A549 treated with RU486 at 1 μM for 4 hours (cell line): Measurements from ENCODE around the gene BMP8B. TPM values are rescaled to one million over a fixed set of nuclear protein-coding genes. Genes with fewer than 3 reads are reported as not detected.

Experiments
- total RNA-seq: library from RNA; stranded (reverse); fragments of 200-300 nt; extraction: Qiagen RNA extraction; gene quantifications from 5 replicates; pipeline ENCODE4 v1.2.3, GENCODE V29; 2022; ENCODE audit warnings: low read depth

Gene BMP8B, protein sequence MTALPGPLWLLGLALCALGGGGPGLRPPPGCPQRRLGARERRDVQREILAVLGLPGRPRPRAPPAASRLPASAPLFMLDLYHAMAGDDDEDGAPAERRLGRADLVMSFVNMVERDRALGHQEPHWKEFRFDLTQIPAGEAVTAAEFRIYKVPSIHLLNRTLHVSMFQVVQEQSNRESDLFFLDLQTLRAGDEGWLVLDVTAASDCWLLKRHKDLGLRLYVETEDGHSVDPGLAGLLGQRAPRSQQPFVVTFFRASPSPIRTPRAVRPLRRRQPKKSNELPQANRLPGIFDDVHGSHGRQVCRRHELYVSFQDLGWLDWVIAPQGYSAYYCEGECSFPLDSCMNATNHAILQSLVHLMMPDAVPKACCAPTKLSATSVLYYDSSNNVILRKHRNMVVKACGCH
- 3.1 to 4.8 TPM (median 4.3 TPM) in 5 replicates for total RNA-seq

DNA sequence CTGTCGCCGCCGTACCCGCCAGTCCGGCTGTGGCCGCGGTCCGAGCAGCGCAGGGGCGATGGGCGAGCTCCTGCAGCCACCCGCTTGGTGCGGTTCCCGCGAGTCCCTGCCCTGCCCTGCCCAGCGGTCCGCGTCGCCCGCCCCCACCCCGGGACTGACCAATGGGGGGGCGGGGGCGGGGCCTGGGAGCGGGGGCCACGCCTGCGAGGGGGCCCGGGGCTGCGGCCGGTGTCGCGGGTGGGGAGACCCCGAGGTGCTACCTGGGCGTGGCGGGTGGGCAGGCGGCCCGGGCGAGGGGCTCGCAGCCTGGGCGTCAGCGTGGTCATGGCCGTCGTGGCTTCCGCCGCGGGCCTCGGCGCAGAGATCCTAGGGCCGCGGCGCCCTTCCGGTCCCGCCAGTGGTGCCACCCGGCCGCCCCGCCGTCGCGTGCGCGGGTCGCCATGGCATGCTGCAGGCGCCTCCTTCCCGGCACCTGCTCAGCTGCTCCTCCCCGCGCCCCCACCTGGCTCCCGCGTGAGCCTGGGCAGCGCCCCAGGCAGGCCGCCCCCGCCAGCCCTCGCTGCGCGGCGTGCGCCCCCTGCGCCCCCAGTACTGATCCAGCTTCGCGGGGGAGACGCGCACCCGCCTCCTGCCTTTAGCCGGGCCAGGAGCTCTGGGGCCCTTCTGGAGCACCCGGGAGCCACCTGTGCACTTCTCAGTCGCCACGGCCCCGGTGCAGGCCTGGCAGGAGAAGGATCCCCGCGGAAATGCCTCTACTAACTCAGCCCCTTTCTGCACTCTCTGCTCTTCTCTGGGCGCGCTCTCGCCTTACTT is at the start of gene BMP8B:
Gene BMP8B, minus strand, starts transcription at position 108 of the 813 bp plus-strand sequence. CDS start 380 bp downstream, outside the sequence.

GRCh38 chr1:39771022-39771532 is 17.6 kb downstream of the BMP8B start, which contains the start of gene OXCT2:
Gene OXCT2 (minus strand): TSS chr1:39771348. CDS start chr1:39771255, 93 bp downstream.

GRCh38 chr1:39738622-39739366 is 49.9 kb downstream of the BMP8B start, which contains the start of gene PPIE:
Gene PPIE (plus strand): TSS chr1:39738882. CDS start chr1:39738901, 19 bp downstream.

Other genes with a start within 250 kb of the BMP8B start
- gene PABPC4, start 212.1 kb downstream of the BMP8B start, total RNA-seq = 124 to 164 TPM (median 132 TPM) in 5 replicates
- gene HEYL, start 149.2 kb downstream of the BMP8B start, total RNA-seq = 2.8 to 3.6 TPM (median 3.4 TPM) in 5 replicates
- gene NT5C1A, start 116.8 kb downstream of the BMP8B start, total RNA-seq = not detected in 5 replicates
- 0.22 to 0.35 TPM (median 0.28 TPM) in 5 replicates for gene HPCAL4, start 97.4 kb downstream of the BMP8B start, total RNA-seq
- 38.2 to 40.2 TPM (median 39.7 TPM) in 5 replicates for gene PPIE, start 50.0 kb downstream of the BMP8B start, total RNA-seq
- 0.32 to 0.60 TPM (median 0.52 TPM) in 5 replicates for gene OXCT2, start 17.5 kb downstream of the BMP8B start, total RNA-seq
- 14.4 to 18.9 TPM (median 17.0 TPM) in 5 replicates for gene TRIT1, start 94.6 kb upstream of the BMP8B start, total RNA-seq
- 0.79 to 1.6 TPM (median 1.3 TPM) in 5 replicates for gene MYCL, start 113.1 kb upstream of the BMP8B start, total RNA-seq
- 4.1 to 4.8 TPM (median 4.5 TPM) in 5 replicates for gene MFSD2A, start 166.3 kb upstream of the BMP8B start, total RNA-seq